Measurements from ENCODE around the gene ITGA6.

ITGA6 gene

DNA sequence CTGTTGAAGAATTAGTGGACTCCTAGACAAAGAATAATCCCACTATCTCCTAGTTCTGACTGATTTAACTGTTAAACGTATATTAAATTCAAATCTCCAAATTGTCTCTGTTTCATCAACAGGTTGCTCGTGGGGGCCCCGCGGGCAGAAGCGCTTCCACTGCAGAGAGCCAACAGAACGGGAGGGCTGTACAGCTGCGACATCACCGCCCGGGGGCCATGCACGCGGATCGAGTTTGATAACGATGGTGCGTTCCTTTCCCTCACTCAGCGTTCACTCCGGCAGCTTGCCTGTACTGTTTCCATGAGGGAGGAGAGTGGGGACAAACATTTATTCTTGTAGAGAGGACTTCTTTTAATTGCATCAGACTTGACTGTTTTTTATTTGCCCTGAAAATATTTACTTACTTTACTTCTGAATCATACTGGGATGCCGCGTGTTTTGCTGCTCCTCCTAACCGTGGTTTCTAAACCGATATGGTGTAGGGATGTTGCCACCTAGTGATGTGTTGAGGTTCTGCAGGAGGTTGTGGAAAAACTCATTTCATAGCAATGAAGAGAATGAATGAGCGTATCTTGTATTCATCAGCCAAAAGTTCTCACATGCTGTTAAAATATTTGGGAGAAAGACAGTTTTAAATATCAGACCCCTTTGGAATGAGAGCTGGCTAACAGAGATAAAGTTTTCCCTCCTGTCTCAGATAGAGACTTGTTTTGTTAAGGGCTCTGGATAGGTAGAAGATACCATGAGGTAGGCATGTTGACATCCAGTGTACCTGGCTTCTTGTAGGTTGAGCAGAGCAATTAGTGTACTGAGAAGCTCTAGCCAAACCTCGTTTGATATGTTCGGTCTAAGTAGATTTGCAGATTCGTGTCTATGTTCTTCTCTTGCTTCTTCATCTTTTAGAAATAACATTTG is 38.3 kb downstream of the ITGA6 start:
- peak; percentile 51 for DNase-seq (ENCODE audit: low read depth)

DNA sequence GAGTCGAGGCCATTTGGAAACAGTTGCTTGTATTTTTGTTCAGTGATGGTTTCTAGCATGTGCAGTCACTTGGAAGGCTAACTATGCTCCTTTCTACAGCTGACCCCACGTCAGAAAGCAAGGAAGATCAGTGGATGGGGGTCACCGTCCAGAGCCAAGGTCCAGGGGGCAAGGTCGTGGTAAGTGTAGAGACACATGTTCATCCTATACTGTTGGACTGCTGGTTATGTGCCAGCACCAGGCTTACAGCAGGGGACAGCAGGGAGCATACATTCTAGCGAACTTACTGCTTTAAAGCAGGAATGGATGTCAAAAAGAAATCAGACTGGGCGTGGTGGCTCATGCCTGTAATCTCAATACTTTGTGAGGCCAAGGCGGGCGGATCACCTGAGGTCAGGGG is 40.0 kb downstream of the ITGA6 start:
- DNase-seq (ENCODE audit: low read depth): no peak

DNA sequence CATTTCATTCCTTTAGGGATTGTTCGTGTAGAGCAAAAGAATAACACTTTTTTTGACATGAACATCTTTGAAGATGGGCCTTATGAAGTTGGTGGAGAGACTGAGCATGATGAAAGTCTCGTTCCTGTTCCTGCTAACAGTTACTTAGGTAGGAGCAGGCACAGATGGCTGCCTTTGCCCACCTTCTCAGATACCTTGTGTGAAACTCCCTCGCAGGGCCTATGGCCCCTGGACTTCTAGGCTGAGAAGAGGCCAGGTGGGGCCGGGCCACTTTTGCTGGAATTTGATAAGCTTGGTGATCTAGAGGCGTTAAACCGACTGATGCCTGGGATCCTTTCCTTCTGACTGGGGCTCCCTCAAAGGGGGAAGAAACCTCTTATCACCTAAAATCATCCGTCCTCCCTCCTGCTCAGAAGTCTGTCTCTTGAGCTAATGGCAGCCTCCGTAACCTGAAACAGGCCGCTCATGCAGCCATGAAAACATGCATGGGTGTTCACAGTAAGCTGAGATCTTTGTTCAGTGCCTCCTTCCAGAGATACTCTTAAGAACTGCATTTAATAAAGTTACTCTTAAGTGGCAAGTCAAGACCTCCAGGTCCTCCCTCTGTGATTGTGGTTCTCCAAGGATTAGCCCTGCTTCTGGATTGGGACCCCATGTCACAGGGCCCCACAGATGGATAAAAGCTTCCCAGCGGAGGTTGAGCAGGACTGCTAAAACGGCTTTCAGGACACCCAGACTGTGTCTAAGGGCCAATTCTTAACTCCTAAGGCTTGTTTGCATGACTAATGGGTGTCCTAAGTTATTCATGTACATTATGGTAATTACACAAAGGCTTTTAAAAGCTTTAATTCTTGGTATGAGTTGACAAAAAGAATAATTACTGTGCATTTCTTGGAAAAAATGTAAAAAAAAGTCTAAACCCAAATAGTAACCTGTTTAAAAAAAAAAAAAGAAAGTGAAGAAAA is 43.9 kb downstream of the ITGA6 start:
- DNase-seq (ENCODE audit: low read depth): no peak

DNA sequence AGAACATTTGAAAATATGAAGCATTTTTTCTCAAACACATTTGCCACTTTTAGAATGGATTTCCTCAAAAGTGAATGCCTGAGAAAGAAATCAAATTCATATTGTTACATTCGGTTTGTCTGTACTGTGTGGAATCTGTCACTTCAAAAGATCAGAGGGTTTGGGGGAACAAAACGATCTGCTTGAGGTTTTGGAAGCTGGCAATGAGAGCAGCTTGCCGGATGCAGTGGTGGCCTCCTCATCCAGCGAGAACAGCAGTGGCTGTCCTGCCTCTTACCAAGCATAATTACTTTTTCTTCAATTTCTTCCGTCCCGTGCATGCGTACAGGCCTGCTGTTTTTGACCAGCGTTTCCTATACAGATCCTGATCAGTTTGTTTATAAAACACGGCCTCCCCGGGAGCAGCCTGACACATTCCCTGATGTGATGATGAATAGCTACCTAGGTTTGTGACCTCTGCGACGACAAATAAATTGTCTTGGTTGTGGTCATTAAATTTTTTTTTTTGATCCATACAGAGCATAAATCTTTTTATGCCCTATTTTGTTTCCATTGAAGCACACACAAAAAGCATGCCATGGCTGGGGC is 45.2 kb downstream of the ITGA6 start:
- DNase-seq (ENCODE audit: low read depth): no peak

DNA sequence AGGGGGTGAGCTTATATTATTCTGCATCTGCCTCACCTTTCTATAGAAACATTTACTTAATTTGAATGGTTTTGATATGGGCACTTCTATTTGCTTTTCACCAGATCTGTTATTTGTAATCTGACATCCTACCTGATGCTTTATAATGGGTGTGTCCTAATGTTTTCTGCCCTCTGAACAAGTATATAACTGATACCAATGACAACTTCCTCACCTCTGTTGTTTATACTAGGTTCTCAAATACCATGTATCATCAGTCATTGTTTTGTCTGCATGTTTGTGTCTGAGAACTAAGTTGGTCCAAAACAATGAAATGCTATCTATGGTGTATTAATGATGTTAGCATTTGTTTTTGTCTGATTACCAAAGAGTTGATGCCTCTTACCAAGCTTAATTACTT is 45.8 kb downstream of the ITGA6 start:
- DNase-seq (ENCODE audit: low read depth): no peak

DNA sequence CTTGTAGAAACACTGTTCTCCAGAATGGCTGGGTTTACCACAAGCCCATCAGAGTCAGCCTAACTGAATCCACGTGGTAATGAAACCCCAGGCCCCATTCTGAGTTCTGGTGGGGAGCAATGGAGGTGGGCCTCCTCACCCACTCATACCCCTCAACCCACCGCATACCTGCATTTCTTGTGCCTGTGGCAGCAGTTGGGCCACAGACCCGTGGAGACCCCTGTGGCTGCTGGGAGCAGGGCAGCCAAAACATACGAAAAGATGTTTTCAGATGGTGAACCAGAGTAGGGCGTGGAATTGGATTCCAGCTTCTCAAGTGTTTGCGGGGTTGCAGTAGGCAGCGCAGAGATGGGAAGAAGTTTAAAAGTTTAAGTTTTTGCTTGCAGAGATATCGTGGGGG is 51.0 kb downstream of the ITGA6 start:
- no peak for DNase-seq (ENCODE audit: low read depth)

DNA sequence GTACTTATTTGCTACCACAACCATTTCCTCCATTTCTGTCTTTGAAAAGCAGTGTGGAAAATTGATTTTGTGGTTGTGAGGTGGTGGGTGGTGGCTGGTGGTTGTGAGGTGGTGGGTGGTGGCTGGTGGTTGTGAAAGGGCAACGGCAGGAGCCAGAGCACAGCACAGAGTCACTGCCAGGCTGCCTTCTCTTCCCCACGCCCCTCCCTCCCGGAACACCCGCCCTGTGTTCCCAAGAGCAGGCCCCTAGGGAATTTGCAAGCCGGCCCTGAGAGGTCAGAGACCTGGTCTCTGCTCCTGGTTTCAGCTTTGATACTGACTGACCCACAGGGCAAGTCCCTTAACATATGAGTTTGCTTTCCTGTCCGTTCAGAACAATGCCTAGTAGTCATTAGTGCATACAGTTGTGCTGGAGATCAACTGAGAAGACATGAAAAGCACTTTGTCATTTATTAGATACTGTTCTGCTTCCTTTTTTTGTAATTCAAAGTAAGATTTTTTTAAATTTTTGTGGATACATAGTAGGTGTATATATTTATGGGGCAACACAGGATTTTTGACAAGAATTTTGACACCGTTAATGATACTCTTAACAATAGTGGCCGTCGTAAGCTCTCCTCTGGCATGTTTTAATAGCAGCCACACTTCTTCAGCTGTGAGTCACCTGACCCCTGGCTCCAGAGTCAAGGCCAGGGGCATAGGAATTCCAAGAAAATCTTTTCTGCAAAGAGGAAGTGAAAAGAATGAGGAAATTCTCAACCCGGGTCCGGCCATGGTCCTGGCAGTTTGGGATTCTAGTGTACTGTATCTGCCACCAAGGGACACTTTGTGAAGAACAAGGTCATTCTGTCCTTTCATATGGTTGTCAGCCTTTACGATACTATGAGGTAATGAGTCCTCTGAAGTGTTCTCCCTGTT is 53.2 kb downstream of the ITGA6 start:
- no peak for DNase-seq (ENCODE audit: low read depth)

DNA sequence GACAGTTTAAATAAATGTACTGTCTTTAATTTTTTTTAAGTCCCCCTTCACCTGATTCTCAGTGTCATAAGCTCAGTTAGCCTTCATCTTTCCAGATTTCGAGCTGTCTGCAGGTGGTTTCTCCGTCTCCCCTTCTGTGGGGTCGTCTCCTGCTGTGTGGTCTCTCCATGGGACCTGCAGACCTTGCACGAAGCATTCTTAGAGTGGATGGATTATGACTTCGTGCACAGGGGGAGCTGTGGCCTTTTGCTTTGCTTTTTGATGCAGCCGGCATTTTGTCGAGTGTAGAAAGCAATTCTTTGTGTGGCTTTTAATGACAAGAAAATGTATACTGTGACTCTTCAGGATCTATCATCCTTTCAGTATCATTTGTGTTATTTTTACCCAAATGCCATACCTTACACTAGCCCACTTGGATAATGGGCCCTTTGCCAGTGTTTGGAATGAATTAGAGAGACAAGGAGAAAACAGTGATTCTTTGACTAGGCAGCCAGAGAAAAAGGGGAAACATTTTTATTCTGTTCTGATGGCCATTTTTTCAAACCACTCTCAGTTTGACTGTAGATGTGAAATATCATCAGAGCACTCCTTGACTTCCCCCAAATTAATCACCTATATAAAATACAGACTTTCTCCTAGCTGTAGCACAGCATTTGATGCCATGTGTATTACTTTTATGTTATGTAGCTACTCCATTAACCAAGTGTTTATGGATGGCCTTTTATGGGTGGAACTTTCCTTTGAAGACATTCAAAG is 54.3 kb downstream of the ITGA6 start:
- no peak for DNase-seq (ENCODE audit: low read depth)

DNA sequence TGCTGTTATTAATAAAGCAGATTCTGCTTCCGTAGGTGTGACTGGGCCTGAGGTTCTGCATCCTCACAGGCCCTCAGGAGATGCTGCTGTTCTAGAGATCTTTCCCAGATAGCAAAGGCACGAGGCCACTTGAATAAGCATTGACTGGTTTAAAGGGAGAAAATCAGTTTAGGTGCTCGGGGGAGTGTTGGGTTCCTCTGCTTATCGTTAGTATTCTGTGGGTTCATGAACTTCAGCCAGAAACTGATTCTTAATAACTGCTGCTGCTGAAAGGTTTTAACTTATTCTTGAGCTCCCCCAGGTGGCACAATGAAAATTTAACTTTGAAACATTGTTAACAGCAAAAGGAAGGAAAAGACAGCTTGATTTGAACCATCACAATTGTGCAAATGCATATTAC is 56.9 kb downstream of the ITGA6 start:
- no peak for DNase-seq (ENCODE audit: low read depth)

DNA sequence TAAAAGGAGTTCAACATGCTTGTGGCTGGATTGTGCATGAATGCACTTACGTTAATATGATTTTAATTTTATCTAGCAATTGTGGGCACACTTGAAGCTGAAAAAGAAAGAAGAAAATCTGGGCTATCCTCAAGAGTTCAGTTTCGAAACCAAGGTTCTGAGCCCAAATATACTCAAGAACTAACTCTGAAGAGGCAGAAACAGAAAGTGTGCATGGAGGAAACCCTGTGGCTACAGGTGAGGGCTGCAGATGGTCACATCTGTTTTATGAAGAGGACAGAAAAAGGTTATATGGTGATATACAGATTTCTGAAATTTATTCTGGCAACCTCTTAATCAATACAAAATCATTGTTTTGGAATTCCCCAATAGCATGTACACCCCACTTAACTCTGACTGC is 57.3 kb downstream of the ITGA6 start:
- DNase-seq (ENCODE audit: low read depth): no peak

DNA sequence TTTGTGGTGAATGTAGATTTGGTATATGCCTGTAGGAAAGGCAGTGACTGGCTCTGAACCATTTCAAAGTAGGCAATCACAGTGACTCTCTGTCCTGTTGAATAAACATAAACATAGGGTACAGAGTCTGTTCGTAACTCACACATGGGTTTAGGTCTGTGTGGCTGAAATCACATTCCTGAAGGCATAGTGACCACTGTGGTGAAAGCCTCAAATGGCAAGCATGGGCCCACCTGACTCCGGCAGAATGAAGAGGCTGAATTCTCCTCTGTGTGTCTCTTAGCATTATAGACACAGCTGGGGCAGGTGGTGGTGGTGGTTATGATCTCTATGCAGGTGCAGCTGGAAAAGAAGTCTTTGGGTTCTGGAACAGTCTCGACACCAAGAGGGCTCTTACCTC is 61.2 kb downstream of the ITGA6 start:
- no peak for DNase-seq (ENCODE audit: low read depth)

DNA sequence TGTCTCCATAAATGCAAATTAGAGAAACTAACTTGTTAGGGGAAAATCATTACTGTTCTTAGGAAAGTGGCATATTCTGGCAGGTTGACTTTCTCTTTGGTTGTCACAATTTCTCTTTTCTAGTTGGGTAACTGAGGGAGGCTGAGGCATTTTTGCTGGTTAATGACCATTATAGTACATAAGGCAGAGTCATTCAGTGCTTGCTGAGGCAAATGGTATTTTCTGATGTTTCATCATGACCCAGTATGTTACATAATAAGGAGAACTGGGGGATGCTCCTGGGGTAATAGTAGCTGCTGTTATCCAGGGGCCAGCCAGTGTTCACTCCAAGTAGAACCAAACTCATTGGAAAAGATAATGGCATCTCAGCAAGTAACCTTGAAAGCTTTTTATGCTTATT is 62.3 kb downstream of the ITGA6 start:
- no peak for DNase-seq (ENCODE audit: low read depth)

DNA sequence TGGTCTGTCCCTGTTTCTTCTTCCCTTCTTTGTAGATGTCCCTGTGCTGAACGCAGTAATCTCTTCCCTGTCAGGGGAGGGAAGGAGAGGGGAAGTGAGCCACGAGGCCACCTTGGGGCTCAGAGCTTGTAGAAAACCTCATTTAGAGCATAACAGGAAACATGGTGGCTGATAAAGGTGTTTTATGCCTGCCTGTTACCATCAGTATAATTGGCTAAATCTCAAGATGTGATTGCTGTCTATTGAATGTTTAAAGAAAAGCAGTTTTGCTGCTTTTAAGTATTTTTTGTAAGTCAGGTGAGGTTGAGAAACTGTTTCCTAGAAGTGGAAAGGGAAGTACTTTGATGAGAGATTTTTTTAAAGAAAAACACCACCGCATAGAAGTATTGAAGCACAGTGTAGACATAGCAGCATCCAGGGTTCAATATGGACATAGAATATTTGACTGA is 68.8 kb downstream of the ITGA6 start:
- DNase-seq (ENCODE audit: low read depth): no peak

DNA sequence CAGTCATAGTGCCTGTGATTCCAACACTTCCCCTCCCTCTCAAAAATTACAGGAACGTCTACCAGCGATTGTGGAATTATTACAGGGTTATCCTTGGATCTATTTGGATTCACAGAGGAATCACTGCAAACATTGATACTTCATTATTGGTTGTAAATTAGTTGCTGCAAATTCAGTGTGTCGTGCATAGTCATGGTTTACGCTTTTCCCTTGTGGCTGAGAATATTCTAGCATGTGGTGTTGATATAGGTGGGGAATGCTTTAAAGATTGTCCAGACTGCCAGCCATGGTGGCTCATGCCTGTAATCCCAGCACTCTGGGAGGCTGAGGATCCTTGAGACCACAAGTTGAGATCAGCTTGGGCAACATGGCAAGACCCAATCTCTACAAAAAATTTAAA is 79.8 kb downstream of the ITGA6 start:
- no peak for DNase-seq (ENCODE audit: low read depth)

DNA sequence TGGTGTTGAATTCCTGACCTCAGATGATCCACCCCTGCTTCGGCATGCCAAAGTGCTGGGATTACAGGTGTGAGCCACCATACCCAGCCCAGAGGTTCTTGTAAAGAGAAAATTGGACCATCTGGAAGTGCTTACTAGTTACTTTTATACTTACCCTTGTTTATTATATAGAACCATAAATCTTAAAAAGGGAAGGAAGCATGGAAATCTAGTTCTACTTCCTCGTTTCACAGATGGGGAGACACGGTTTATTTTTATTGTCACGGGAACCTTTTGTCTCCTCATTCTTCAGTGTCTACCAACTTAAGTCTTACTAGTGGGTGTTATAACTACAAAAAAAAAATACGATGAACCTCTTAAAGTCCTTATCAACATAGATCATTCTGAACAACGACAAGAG is 82.7 kb downstream of the ITGA6 start:
- DNase-seq (ENCODE audit: low read depth): no peak

DNA sequence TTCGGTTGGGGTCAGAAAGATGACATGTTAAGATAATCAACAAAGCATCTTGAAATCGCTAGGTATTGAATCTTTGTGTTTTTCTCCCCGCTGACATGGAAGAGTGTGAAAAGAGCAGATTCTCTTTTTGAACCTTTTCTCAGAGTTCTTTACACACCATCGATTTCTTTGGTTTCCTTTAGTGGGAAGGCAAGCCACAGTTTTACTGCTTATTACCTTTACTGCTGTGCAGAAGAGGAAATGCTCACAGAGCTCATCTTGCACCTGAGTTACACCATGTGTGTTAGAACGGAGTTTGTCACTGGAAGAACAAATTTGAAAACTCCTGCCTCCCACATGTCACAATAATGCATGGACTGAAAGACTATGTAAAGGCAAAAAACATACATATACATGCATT is 83.2 kb downstream of the ITGA6 start:
- DNase-seq (ENCODE audit: low read depth): no peak

DNA sequence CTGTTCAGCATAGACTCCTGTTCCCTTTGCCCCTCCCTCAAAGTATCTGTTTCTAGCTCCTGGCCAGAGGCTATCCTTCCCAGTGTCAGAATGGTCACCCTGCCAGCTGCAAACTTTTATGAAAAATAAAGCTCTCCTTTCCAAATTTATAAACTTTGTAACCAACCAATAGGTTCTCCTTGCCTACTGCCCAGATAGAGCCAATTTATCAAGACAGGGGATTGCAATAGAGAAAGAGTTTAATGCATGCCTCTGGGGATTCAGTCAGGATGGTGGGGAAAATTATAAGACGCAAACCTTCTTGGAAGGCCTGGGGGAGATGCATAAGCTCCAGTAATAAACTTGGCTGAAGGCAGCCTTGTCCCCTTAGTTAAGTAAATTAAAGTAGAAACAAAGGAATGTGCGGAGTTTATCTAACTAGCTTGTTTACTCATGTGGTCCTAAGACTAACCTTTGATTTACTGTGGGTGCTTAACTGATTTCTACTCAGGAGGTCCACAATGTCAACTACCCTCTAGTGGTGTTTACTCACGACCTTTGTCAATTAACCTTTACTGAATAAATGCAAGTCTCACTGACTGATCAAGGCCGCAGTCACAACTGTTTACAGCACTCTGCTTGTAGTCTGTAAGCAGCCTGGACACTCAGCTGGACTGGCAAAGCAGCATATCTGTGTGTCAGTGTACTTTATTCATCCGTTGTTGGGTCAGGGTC is 85.6 kb downstream of the ITGA6 start:
- DNase-seq (ENCODE audit: low read depth): no peak

DNA sequence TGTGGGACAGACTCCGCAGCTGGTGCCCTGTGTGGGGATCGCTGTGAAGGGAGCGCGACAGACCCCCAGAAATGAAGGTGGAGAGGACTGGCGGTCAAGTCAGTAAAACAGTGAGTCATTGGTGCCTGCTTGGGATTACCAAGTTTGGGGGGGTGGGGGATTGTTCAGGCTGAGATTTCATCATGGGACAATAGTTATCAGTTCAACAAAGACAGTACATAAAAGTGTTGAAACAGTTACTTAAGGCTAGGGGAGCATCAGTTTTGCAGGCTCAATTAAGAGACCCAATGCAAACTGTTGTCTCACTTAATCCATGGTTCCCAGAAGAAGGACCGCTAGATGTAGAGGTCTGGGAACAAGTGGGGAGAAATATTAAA is 86.1 kb downstream of the ITGA6 start:
- DNase-seq (ENCODE audit: low read depth): no peak

DNA sequence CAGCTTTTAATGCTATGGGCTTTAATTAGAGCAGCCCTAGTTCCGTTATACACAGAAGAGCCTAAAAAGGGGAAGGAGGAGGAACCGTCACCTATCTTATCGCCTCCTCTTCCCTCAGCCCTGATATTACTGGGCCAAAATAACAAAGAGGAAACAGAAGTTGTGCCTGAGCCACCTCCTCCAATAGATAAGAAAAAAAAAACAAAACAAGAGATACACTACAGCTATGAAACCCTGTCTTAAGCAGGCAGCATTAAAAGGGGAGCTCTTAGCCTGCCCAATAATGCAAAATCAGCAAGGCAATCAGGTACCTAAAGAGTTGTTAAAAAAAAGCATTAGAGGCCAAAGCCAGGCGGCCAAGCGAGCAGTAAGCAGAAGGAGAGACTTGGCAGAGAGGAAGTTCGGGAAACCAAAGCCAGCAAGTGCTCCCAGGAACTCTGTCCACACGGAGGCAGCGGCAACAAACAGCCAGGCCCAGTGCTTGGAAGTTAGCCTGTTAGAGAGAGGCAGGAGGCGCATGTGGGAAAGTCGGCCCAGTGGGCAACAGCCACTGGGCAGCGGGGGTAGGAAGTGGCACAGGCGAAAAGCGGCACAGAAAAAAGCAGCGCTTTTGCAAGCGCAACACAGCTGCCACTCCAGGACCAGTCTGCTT is 86.7 kb downstream of the ITGA6 start:
- no peak for DNase-seq (ENCODE audit: low read depth)

DNA sequence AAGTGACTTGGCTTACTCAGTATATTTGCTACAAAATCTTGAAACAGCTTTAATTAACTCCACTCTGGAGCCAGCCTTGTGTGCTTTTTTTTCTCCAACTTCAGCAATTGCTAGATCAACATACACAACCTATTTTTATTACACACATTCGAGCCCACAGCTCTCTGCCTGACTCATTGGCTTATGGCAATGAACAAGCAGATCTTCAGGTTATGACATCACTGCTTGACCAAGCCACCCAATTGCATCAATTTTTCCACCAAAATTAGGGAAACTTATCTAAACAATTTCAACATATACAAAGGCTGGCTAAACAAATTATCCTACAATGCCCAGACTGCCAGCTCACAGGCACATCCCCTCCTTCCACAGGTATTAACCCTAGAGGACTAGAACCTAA is 88.9 kb downstream of the ITGA6 start:
- DNase-seq (ENCODE audit: low read depth): no peak
